Measurements from ENCODE around the gene CCDC150.
"Not testable (repeated sequence)": the region's sequence is repeated elsewhere in the genome, so short reads cannot be mapped to it uniquely, and the experiment has no call there.

Gene CCDC150

GRCh38 chr2:196718419-196719109 is 79.0 kb downstream of the CCDC150 start:
- no peak for DNase-seq

- DNase-seq = no peak
Measured at GRCh38 chr2:196719110-196719872, 79.8 kb downstream of the CCDC150 start.

- DNase-seq = no peak
Measured at GRCh38 chr2:196723571-196723970, 84.1 kb downstream of the CCDC150 start.

- DNase-seq = no peak
Measured at GRCh38 chr2:196725218-196725617, 85.7 kb downstream of the CCDC150 start.

- DNase-seq = no peak
Measured at GRCh38 chr2:196725882-196726281, 86.4 kb downstream of the CCDC150 start.

GRCh38 chr2:196729418-196729817 is 89.9 kb downstream of the CCDC150 start:
- DNase-seq = no peak

GRCh38 chr2:196736646-196737045 is 97.1 kb downstream of the CCDC150 start:
- not testable (repeated sequence) for DNase-seq

- no peak for DNase-seq
Measured at GRCh38 chr2:196737046-196737445, 97.5 kb downstream of the CCDC150 start.

GRCh38 chr2:196739031-196739430 is 99.5 kb downstream of the CCDC150 start:
- no peak for DNase-seq

- DNase-seq = no peak
Measured at GRCh38 chr2:196742216-196742615, 102.7 kb downstream of the CCDC150 start.

- no peak for DNase-seq
Measured at GRCh38 chr2:196742685-196743084, 103.2 kb downstream of the CCDC150 start.

- DNase-seq = no peak
Measured at GRCh38 chr2:196743165-196743564, 103.7 kb downstream of the CCDC150 start.

- no peak for DNase-seq
Measured at GRCh38 chr2:196745711-196746110, 106.2 kb downstream of the CCDC150 start.

- DNase-seq = no peak
Measured at GRCh38 chr2:196747400-196747799, 107.9 kb downstream of the CCDC150 start.

GRCh38 chr2:196748123-196748522 is 108.6 kb downstream of the CCDC150 start:
- no peak for DNase-seq

- DNase-seq = no peak
Measured at GRCh38 chr2:196750291-196750923, 110.9 kb downstream of the CCDC150 start.

- peak; percentile 1 for DNase-seq
Measured at GRCh38 chr2:196750977-196751631, 111.6 kb downstream of the CCDC150 start.

GRCh38 chr2:196758474-196759377 is 119.2 kb downstream of the CCDC150 start:
- DNase-seq = peak; percentile 3

- no peak for DNase-seq
Measured at GRCh38 chr2:196759378-196759706, 119.8 kb downstream of the CCDC150 start.

GRCh38 chr2:196767101-196767500 is 127.6 kb downstream of the CCDC150 start:
- DNase-seq = no peak

All from NCI-H345 (cell line).